Right hindlimb (tissue), 1 donor: ENCODE results near the gene CEP128.
"Not testable (repeated sequence)": the region's sequence is repeated elsewhere in the genome, so short reads cannot be mapped to it uniquely, and the experiment has no call there.

Experiments
- DNase-seq: peaks from one replicate; pipeline ENCODE4 v3.0.0-alpha.2; 2018

CEP128 gene

DNA sequence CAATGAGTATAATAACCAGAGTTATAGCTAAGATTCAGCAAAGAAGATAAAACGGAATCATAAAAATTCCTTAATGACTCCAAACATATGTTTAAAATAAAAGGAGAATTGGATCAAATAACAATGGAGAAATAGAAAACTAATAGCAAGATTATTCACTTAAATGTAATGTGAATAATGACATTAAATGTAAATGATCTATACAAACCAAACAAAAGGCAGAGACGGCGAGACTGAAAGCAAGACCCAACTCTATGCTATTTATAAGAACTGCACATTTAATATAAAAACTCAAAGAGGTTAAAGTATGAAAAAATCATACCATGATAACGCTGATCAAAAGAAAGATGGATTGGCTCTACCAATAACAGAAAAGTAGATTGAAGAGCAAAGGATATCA lies 10.0 kb upstream of the CEP128 start:
- no peak for DNase-seq

DNA sequence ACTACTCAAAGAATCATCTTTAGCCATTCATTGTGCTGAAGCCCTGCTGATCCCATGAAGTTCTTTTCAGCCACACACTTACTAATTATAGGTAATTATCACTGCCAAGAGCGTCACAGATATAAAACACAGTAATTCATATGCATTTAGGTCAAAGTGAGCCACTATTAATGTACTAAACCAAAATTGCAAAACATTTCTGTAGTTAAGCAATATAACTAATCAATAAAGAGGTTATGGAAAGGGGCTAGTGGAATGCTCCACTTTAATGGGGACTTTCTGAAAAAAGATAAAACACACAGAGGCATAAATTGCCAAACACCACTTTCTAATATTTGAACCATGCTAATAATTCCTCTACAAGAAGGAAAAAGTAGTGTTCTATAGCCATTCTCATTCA lies 6.8 kb upstream of the CEP128 start:
- no peak for DNase-seq

DNA sequence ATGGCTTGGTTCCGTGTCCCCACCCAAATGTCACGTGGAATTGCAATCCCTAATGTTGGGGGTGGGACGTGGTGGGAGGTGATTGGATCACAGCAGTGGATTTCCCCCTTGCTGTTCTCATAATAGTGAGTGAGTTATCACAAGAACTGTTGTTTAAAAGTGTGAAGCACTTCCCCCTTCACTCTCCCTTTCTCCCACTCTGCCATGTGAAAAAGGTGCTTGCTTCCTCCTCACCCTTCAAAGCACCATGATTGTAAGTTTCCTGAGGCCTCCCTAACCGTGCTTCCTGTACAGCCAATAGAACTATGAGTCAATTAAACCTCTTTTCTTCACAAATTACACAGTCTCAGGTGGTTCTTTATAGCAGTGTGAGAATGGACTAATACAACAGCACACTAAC lies 5.3 kb upstream of the CEP128 start:
- no peak for DNase-seq

GRCh38 chr14:80946187-80946586 lies 4.6 kb upstream of the CEP128 start:
- DNase-seq: no peak

DNA sequence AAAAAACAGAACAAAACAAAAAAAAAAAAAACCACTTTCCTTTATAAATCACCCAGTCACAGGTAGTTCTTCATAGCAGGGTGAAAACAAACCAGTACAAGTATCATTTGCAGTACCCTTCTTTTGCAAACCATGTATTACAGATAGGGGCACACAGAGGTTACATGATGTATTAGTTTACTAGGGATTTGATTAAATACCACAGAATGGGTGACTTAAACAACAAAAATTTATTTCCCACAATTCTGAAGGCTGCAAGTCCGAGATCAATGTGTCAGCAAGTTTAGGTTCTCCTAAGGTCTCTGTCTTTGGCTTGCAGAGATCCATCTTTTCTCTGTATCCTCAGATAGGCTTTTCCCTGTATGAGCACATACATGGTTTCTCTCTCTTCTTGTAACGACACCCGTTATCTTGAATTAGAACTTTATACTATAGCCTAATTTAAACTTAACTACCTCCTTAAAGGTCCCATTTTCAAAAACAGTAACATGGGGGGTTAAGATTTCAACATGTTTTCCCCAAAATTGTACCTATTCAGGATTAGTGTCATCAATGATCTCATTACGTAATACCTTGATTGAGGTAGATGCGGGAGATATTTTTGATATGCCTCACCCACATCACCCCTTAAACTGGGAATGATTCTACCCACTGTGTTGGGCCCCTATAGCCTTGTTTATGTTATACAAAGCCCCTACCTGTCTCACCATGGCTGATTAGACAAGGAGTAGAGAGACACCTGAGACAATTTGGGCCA lies 3.5 kb upstream of the CEP128 start:
- DNase-seq: no peak

GRCh38 chr14:80942191-80942600 lies 658 bp upstream of the CEP128 start:
- DNase-seq: no peak

DNA sequence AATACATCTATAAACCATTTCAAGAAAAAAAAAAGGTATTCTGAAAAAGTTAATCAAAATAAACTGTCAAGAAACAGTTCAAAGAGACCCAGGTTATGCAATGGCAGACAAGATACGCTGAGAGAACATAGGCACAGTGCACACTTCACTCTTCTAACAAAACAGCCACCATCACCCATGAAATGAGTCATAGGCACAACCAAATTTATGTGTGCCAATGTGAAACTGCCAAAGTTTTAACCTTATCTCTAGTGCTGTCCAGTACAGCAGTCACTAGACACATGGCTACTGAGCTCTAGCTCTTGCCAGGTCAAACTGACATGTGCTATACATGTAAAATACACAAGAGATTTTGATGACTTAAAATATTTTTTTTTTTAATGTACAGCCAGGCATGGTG lies 1.4 kb downstream of the CEP128 start:
- no peak for DNase-seq

DNA sequence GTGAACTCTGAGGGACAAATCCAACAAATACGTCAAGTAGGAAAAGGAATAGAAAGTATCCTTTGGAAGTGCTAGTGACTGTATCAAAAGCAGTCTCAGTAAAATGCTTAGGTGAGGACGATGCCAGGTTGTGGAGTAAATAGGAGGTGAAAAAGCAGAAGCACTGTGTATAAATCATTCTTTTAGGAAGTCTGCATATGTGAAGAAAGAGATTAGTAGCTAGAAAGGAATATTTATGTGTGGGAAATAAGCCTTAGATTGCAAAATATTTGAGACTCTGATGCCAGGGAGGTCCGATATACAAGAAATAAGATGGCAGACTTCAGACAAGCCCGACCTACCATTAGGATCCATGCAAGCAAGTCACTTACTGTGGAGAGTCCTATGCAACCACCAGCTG lies 7.9 kb downstream of the CEP128 start:
- no peak for DNase-seq

- DNase-seq: no peak
These were observed 8.3 kb downstream of the CEP128 start for GRCh38 chr14:80933282-80933681.

- DNase-seq: no peak
These were observed 10.6 kb downstream of the CEP128 start for GRCh38 chr14:80930836-80931389.

GRCh38 chr14:80930095-80930494 lies 11.4 kb downstream of the CEP128 start:
- DNase-seq: no peak

GRCh38 chr14:80927083-80927989 lies 14.2 kb downstream of the CEP128 start:
- no peak for DNase-seq

DNA sequence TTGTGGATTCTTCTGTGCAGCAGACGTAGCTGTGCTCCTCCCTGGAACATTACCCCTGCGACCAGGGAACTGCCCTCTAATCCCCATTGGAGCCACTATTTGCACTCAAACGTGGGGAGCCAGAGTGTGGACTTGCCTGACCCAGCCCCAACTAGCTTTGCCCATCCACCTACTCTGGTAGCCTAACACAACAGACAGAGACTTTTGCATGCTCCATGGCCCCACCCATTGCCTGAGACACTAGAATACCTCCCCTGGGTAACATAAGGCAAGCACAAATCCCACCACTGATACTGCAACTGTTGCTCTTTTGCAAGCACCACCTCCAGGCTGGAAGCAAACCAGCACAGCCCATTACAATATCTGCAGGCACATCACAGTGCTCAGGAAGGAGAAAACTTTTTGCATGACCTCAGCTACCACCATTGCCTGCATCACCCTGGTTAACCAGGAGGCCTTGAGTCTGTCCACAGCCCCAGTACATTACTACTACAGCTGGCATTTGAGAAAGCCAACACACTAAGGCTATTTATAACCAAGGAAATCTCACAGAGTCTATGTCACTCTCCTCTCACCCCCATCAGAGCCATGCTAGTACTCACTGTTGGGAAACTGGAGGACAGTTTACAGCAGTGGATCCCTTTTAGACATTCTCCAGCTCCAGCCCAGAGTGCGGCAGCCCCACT lies 15.0 kb downstream of the CEP128 start:
- no peak for DNase-seq

DNA sequence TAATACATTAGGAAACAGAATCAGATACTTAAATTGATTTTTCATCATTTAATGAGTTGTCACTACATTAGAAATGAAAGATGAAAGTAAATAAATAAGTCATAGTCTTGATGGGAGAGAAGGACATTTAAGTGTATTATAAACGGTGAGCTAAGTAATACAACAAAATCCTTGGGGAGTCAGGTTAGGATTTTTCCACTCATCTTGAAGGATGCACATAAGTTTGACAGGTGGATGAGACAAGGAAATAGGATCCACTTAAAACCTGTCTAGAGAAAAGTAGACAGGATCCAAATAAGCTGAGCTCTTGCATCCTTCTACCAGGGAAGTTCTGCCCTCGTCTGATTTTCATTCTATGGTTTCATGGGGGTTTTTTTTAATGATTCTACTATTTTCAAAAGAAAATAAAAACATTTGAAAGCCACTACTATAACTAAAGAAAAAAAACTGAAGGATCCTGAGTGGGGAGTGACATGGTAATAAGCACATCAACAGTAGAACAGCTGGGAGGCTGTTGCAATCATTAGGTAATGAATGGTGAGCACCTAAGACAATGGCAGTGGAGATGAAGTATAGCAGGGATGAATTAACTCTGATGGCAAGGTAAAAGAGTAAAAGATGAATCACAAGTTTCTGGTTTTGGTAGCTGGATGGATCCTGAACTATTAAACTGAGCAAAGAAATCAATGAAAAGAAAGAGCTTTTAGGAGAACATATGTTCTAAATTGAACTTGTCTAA lies 17.0 kb downstream of the CEP128 start:
- DNase-seq: no peak

- DNase-seq: no peak
These were observed 18.2 kb downstream of the CEP128 start for GRCh38 chr14:80923368-80923767.

DNA sequence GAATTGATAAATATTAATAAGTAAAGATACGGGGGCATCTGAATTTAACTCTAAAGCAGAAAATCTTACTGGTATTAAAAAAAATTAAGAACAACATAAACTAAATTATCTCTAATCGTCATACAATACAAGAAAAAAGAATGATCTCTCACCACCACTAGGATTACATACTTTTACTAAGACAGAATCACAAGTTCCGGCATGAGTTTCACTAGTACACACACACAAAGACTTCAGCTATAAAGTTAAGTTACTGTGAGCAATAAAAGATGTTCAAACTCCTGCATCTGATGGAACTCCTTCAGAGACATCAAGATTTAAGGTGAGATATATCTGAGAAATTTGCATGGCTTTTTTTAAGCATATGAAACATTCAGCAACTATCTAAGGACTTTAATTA lies 21.9 kb downstream of the CEP128 start:
- DNase-seq: no peak

- not testable (repeated sequence) for DNase-seq
These were observed 29.5 kb downstream of the CEP128 start for GRCh38 chr14:80912013-80912412.

GRCh38 chr14:80906946-80907345 lies 34.6 kb downstream of the CEP128 start:
- DNase-seq: no peak

GRCh38 chr14:80906336-80906735 lies 35.2 kb downstream of the CEP128 start:
- no peak for DNase-seq

DNA sequence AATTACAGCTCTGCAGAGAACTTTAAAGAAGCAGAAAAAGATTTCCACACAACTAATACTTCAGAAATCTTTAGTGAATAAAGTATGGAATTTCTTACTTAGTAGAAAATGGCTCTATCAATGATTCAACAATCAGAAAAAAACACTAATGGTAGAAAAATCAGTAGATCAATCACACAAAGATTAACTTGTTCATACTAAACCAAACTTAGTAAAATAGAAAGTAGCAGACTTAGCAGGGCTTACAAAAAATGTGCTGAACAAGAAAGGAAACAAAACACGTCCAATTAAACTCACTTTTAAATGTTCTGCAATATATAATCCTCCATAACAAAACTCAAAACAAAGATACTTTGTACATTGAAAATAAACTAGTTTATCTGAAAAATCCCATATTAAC lies 38.9 kb downstream of the CEP128 start:
- DNase-seq: no peak

DNA sequence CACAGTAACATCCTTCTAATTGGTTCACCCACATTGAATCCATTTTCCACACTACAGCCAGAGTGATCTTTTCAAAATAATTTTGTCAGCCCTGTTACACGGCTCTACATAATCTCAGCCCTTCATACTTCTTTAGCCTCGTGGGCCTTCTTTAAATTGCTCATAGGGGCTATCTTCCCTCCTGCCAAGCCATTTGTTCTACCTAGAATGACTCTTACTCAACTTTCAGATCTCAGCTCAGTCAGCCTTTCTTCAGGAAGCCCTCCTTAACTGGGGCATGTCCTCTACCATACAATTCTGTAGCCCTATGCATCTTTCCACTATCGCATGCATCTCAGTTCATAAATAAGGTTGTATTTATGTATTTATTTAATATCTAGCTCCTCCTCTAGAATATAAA lies 39.7 kb downstream of the CEP128 start:
- no peak for DNase-seq

DNA sequence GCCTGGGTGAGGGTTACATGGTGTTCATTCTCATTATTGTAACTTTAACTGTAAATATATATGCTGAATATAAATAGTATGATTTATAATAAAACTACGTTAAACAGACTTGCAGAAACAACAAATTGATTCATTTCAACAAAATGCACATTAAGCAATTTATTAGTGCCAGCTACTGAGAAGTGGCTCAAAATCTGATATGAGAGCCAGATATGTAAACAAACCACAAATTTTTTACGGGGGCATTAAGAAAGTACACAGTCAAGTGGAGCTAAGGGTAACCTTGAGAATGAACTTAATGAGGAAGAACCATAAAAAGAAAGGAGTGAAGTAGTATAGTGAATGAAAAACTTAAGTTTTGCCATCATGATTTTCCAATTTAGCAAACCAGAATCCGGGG lies 40.3 kb downstream of the CEP128 start:
- DNase-seq: no peak

- DNase-seq: no peak
These were observed 68.9 kb downstream of the CEP128 start for GRCh38 chr14:80872645-80873044.
